Measurements from ENCODE around the gene NCOA5. TPM values are rescaled to one million over a fixed set of nuclear protein-coding genes. Genes with fewer than 3 reads are reported as not detected.

The NCOA5 gene
- total RNA-seq, 1 experiment from 2014 or later: 34.4 TPM

DNA sequence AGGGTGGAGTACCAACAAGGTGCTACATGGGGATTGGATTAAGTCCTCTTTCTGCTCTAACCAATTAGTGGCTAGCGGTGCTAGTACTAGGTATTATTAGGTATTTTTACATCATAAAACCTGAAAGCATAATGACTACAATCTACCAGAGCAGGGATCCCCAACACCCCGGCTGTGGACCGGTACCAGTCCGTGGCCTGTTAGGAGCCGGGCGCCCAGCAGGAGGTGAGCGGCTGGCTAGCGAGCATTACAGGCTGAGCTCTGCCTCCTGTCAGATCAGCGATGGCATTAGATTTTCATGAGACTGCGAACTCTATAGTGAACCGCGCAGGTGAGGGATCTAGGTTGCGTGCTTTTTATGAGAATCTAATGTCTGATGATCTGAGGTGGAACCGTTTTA, 19.2 kb upstream of the NCOA5 start:
- no TSS peak for BruUV-seq (replicated peaks)
- no peaks in the 10 kb centered on the region for H3K36me3 Mint-ChIP-seq (ENCODE audit: insufficient read depth, unreplicated experiment)
- H3K4me1 Mint-ChIP-seq (ENCODE audit: low read depth, unreplicated experiment): peaks cover 6% of the 10 kb centered on the region
- no peak overlapping the region for H3K4me3 Mint-ChIP-seq (ENCODE audit: low read depth, unreplicated experiment)
- DNase-seq: no peak
- no peak overlapping the region for H3K27ac Mint-ChIP-seq (ENCODE audit: unreplicated experiment)
- peaks cover 98% of the 10 kb centered on the region for H3K27me3 Mint-ChIP-seq (ENCODE audit: unreplicated experiment)
- H3K9me3 Mint-ChIP-seq (ENCODE audit: low read depth, unreplicated experiment): no peaks in the 10 kb centered on the region
- TF ChIP-seq, protein P1, sequence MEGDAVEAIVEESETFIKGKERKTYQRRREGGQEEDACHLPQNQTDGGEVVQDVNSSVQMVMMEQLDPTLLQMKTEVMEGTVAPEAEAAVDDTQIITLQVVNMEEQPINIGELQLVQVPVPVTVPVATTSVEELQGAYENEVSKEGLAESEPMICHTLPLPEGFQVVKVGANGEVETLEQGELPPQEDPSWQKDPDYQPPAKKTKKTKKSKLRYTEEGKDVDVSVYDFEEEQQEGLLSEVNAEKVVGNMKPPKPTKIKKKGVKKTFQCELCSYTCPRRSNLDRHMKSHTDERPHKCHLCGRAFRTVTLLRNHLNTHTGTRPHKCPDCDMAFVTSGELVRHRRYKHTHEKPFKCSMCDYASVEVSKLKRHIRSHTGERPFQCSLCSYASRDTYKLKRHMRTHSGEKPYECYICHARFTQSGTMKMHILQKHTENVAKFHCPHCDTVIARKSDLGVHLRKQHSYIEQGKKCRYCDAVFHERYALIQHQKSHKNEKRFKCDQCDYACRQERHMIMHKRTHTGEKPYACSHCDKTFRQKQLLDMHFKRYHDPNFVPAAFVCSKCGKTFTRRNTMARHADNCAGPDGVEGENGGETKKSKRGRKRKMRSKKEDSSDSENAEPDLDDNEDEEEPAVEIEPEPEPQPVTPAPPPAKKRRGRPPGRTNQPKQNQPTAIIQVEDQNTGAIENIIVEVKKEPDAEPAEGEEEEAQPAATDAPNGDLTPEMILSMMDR (IDR thresholded peaks at IDR 0.05; ENCODE audit: unreplicated experiment): no peak
- intact Hi-C loops (cut with micrococcal nuclease; ENCODE audit: unreplicated experiment): no loop called here
- CTCF ChIA-PET: interaction anchor here (0.5 kb wide), 1 partner anchor 302 kb away, joined by 5 read pairs; no protein-coding TSS in a partner anchor

DNA sequence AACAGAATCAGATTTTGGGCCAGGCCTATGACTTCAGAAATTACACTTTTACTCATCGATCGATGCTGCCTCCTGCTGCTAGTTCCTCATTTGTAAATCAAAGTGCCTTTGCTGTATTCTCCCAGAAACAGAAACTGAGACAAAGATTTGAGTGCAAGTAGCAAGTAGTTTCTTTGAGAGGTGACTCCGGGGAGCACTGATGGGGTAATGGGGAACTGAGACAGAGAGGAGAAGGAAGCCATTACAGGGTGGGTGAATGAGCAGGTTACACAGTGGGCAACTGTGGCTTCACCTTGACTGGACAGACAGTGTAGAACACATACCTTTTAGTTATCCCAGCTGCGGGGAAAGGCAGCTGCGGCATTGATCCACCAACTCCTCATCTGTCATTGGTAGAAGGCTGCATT, 18.7 kb upstream of the NCOA5 start:
- H3K4me3 Mint-ChIP-seq (ENCODE audit: low read depth, unreplicated experiment): no peak overlapping the region
- H3K27ac Mint-ChIP-seq (ENCODE audit: unreplicated experiment): no peak overlapping the region
- H3K4me1 Mint-ChIP-seq (ENCODE audit: low read depth, unreplicated experiment): peaks cover 6% of the 10 kb centered on the region
- no peaks in the 10 kb centered on the region for H3K36me3 Mint-ChIP-seq (ENCODE audit: insufficient read depth, unreplicated experiment)
- CTCF ChIA-PET: interaction anchor here (0.5 kb wide), 1 partner anchor 301 kb away, joined by 5 read pairs; no protein-coding TSS in a partner anchor
- intact Hi-C loops (cut with micrococcal nuclease; ENCODE audit: unreplicated experiment): no loop called here
- BruUV-seq (replicated peaks): no TSS peak
- no peak for DNase-seq
- H3K9me3 Mint-ChIP-seq (ENCODE audit: low read depth, unreplicated experiment): no peaks in the 10 kb centered on the region
- TF ChIP-seq, protein P1 (IDR thresholded peaks at IDR 0.05; ENCODE audit: unreplicated experiment): no peak
- H3K27me3 Mint-ChIP-seq (ENCODE audit: unreplicated experiment): peaks cover 92% of the 10 kb centered on the region

DNA sequence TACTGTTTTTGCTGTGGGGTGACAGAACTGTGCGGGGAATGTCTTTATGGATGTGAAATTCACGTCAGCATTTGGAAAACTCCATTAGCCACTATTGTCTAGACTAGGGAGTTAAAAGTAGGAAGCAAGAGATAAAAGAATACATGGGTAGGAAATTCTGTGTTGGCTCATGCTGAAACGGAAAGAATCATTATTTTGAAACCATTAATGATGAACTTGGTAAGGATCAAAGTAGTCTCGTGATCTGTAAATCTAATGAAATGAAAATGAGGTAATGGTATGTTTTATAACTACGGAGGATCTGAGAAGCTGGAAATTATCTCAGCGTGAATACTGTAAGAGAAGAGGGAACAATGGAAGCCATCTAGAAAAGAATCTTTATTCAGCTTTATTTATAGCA, 17.3 kb upstream of the NCOA5 start:
- DNase-seq: no peak
- intact Hi-C loops (cut with micrococcal nuclease; ENCODE audit: unreplicated experiment): no loop called here
- H3K27ac Mint-ChIP-seq (ENCODE audit: unreplicated experiment): no peak overlapping the region
- CTCF ChIA-PET: interaction anchor here (0.5 to 0.7 kb wide), 2 partner anchors 50 to 268 kb away, joined by 3 to 5 read pairs; no protein-coding TSS in a partner anchor
- TF ChIP-seq, protein P1 (IDR thresholded peaks at IDR 0.05; ENCODE audit: unreplicated experiment): no peak
- H3K9me3 Mint-ChIP-seq (ENCODE audit: low read depth, unreplicated experiment): no peaks in the 10 kb centered on the region
- H3K27me3 Mint-ChIP-seq (ENCODE audit: unreplicated experiment): peaks cover 93% of the 10 kb centered on the region
- BruUV-seq (replicated peaks): no TSS peak
- H3K36me3 Mint-ChIP-seq (ENCODE audit: insufficient read depth, unreplicated experiment): no peaks in the 10 kb centered on the region
- H3K4me3 Mint-ChIP-seq (ENCODE audit: low read depth, unreplicated experiment): no peak overlapping the region
- H3K4me1 Mint-ChIP-seq (ENCODE audit: low read depth, unreplicated experiment): peaks cover 6% of the 10 kb centered on the region

DNA sequence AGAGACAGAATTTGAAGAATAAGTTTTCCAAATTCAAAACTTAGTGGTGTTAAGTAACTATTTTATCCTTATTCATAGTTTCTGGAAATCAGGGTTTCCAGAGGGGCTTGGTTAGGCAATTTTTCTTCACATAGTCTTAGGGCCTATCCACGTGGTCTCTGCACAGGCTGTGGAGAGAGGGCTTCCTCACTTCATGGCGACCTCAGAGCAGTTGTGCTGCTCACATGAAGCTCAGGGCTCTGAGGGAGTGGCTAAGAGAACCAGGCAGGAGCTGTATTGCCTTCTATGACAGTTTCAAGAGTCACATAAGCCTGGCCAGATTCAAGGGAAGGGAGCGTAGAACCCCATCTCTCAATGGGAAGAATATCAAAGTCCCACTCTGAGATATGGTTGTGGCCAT, 14.5 kb upstream of the NCOA5 start:
- DNase-seq: no peak
- H3K36me3 Mint-ChIP-seq (ENCODE audit: insufficient read depth, unreplicated experiment): no peaks in the 10 kb centered on the region
- H3K27ac Mint-ChIP-seq (ENCODE audit: unreplicated experiment): no peak overlapping the region
- TF ChIP-seq, protein P1 (IDR thresholded peaks at IDR 0.05; ENCODE audit: unreplicated experiment): no peak
- H3K4me1 Mint-ChIP-seq (ENCODE audit: low read depth, unreplicated experiment): peaks cover 6% of the 10 kb centered on the region
- CTCF ChIA-PET: interaction anchor here (0.6 kb wide), 1 partner anchor 197 kb away, joined by 3 read pairs; no protein-coding TSS in a partner anchor
- H3K4me3 Mint-ChIP-seq (ENCODE audit: low read depth, unreplicated experiment): no peak overlapping the region
- intact Hi-C loops (cut with micrococcal nuclease; ENCODE audit: unreplicated experiment): no loop called here
- BruUV-seq (replicated peaks): no TSS peak
- H3K9me3 Mint-ChIP-seq (ENCODE audit: low read depth, unreplicated experiment): no peaks in the 10 kb centered on the region
- H3K27me3 Mint-ChIP-seq (ENCODE audit: unreplicated experiment): peaks cover 91% of the 10 kb centered on the region

Data from Calu3 (cell line).